IPS-NIHi11 (cell line): ENCODE data around the gene PARD6G.

Source experiments
- DNase-seq: peaks from one replicate; pipeline ENCODE4 v3.0.0; 2012; ENCODE audit warnings: mixed read lengths, low spot score

Gene PARD6G

DNA sequence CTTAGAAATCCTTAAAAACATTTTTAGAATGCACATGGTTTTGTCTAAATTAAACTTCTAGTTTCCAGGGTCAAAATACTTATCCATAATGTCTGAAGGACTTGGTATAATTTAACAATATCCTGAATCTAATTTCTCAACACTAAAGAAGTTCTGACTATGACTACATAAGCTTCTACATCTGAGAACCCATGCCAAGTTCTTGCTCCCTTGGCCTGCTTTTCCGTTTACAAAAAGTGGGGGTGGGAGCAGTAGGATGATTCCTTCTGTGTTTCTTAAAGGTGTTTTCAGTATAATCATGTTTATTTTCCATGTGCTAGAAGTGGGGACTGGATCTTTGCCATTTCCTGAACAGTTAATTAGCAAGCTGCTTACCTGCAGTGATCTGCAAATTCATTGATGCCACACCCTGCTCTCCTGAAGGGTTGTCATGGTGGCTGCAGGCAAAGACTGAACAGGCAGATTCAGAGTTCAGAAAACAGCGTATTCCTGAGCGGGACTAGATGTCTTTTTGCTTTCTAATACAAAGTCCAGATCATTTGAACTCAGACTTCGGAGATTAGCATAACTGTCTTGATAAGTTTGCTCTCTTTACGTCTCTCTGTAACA lies 102.0 kb downstream of the PARD6G start:
- no peak for DNase-seq

DNA sequence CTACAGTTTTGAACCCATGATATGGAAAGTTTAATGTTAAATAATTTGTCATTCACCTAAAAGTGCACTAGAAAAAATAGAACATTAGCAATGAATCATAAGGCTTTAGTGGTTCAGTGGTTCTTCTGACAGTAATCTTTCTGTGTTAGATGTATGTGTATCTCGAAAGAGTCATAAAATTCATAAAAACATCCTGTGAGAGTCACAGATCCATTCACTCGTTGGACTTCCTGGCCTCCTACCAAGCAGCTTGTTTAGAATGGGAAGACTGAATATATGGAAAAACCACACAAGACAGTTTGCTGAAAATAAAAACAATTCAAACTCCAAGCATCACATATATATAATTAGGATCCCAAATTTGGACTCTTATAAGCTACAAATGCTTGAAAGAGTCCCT lies 103.4 kb downstream of the PARD6G start:
- DNase-seq: no peak

DNA sequence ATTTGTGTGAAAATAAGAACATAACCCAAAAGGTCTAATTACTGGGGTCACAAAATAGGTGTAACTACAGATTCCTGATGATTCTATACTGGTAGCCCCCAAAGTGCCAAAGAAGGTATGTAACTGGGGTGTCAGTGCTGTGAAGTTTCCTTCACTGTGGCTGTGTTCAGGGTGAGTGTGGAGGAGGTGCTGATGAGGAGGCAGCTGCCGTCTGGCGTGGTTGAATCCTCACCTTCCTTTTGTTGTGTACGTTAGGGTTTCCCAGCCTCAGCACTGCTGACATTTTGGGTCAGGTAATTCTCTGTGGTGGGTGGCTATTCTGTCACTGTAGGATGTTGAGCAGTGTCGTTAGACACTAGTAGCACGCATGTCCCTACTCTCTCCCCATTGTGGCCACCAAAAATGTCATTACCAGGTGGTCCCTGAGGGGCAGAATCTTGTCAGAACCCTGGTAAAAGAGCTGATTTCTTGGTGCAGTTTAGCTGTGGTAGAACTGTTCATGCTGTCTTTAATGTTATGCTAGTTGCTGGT lies 106.8 kb downstream of the PARD6G start:
- no peak for DNase-seq

DNA sequence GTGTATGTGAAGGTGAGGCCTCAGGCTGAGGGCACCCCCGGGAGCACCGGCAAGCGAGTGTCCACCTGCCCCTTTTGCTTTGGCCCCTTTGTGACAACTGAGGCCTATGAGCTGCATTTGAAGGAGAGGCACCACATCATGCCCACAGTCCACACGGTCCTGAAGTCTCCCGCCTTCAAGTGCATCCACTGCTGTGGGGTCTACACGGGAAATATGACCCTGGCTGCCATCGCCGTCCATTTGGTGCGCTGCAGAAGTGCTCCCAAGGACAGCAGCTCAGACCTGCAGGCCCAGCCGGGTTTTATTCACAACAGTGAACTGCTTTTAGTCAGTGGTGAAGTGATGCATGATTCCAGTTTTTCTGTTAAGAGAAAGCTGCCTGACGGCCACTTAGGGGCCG lies 109.3 kb downstream of the PARD6G start:
- no peak for DNase-seq

DNA sequence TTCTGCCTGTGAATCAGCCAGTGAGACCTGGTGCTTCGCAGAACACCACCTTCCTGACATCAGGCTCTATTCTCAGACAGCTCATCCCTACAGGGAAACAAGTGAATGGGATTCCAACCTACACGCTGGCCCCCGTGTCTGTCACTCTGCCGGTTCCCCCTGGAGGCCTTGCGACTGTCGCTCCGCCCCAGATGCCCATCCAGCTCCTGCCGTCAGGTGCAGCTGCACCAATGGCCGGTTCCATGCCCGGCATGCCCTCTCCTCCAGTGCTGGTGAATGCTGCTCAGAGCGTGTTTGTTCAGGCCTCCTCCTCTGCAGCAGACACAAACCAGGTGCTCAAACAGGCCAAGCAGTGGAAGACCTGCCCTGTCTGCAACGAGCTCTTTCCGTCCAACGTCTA lies 110.2 kb downstream of the PARD6G start:
- DNase-seq: no peak

DNA sequence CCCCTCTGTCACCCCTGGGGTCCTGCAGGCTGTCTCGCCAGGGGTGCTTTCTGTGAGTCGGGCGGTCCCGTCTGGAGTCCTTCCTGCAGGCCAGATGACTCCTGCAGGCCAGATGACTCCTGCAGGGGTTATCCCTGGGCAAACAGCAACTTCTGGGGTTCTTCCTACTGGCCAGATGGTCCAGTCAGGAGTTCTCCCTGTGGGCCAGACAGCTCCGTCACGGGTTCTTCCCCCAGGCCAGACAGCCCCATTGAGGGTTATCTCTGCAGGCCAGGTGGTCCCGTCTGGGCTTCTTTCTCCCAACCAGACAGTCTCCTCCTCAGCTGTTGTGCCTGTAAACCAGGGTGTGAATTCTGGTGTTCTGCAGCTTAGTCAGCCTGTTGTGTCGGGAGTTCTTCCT lies 110.6 kb downstream of the PARD6G start:
- no peak for DNase-seq

DNA sequence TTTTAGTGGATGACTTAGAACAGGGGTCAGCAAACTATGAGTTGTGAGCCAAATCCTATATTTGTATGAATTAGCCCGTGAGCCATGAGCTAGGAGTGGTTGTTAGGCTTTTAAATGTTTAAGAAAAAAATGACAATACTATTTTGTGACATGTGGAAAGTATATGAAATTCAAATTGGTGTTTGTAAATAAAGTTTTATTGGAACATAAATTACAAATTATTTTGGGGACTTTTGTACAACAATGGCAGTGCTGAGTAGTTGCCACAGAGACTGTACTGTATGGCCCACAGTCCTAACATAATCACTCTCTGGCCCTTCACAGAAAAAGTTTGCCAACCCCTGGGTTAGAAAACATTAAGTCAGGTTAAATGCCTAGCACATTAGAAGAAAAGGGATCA lies 112.2 kb downstream of the PARD6G start:
- DNase-seq: no peak

DNA sequence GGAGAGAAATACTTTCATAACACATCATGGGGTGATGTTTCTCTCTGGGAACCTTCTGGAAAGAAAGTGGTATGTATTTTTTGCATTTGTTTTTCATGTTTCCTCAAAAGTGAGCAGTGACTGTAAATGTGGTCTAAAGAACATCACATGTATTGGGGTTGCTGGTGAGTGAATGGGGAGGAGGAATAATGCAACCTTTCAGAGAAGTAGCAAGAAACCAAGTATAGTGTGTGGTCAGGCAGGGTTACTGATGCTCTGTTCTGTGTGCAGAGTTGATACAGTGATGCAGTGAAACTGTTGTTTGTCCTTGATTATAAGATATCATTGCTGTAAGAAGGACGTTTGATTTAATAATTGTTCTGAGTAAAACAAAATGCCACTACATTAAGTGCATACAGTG lies 114.2 kb downstream of the PARD6G start:
- no peak for DNase-seq

DNA sequence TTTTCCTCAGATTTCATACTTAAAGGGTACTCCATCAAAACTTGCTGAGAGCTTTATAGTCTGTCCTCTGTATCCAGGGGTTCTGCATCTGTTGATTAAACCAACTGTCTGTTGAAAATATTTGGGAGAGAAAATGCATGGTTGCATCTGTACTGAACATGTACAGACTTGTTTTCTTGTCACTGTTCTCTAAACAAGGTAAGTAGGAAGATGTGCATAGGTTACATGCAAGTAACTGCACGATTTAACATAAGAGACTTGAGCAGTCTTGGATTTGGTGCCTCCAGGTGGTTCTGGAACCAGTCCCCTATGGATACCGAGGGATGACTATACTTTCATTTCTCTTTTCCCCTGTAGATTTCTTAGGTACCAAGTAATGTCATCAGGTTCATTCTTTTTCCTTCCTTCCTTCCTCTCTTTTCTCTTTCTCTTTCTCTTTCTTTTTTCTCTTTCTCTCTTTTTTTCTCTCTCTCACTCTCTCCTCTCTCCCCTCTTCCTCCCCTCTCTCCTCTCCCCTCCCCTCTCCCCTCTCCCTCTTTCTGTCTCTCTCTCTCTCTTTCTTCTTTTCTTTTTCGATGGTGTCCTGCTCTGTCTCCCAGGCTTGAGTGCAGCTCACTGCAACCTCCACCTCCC lies 115.0 kb downstream of the PARD6G start:
- no peak for DNase-seq

DNA sequence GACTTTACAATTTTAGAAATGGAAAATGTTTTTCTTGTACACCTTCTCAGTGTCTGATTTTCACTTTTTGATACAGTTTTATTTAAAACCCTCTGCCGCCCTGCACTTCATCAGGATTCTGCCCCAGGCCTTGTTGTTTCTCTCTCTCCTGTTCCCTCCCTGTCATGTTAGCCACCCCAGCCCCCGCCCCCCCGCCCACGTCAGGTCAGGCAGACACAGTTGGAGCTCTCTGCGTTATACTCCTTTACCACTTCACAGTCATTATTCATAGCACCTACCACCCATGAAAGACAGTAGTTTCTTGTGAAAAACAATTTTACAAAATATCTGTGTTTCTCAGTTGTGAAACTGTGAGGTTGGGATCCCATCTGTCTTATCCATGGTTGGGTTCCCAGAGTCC lies 116.8 kb downstream of the PARD6G start:
- DNase-seq: no peak

DNA sequence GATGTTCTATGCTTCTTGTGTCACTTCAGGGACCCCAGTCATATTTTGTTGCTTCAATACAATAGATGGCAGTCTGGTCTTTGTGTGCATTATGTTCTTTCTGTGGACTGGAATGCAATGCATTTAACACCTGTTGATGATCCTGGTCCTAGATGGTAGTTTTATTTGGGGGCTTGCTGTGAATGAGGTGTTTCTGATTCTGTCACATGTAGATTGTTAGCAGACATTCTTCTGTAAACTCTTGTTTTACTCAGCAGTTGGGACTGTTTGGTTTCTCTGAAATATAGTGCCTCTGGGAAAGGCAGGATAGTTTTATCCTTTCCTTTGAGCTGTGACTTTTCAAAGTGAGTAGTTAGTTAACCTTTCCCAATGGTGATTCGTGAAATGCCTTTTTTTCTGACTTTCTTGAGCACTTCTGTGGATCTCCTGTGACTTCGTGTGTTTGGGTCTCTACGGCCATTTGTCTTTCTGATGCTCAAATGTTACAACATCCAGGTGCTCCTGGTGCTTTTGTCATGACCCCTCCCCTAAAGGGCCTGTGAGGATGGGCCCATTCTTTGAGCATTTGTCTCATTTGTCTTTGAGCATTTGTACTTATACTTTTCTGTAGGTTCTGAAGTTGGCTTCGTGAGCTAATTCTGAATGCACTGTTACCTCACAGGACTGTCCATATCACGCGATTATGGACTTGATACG lies 117.5 kb downstream of the PARD6G start:
- no peak for DNase-seq

DNA sequence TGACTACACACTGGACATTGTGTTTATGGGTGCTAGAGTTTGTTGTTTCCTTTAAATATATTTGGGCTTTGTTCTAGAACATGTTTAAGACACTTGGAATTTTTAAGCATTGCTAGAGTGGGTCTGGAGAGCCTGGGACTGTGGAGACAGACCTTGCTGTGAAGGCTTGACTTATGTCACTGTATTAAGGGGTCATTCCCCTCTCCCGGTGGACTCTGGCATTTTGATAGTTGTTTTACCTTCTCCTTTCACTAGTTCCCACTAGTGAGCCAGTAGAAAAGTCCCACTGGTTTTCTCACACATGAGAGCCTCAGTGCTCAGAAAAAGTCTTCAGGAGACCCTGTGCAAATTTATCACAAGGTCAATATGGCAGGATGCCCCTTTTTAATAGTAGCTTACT lies 119.7 kb downstream of the PARD6G start:
- DNase-seq: no peak

DNA sequence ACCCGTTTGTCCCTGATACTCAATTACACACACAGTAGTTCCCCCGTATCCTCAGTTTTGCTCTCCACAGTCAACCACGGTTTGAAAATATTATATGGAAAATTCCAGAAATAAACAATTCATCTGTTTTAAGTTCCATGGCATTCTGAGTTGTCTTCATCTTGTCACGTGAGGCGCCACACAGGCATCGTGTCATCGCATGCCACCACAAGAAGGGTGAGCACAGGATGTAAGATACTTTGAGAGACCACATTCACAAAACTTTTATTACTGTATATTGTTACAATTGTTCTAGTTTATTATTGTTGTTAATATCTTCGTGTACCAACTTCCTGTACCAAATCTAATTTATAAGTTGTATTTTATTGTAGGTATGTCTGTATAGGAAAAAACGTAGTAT lies 120.5 kb downstream of the PARD6G start:
- DNase-seq: no peak

DNA sequence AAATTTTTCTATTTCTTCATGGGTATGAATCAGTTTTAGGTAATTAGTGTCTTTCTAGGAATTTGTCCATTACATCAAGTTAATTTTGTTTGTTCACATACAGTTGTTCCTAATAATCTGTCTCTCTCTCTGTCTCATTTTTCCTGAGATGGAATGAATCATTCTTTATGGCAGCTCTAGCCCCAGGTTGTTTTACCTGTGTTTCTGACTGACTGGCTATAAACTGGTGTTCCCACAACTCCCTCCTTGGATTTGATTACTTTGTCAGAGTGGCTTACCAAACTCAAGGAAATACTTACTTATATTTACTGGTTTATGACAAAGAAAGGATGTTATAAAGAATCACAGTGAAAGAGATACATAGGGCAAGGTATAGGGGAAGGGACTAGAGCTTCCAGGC lies 123.2 kb downstream of the PARD6G start:
- no peak for DNase-seq

DNA sequence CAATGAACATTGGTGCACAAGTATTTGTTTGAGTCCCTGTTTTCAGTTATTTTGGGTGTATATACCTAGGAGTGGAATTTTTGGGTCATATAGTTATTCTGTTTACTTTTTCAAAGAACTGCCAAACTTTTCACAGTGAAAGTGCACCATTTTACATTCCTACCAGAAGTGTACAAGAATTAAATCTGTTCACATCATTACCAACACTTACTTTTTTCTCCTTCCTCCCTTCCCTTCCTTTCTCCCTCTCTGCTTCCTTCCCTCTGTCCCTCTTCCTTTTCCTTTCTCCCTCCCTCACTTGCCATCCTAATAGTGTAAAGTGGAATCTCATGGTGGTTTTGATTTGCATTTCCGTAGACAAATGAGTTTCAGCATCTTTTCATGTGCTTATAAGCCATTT lies 126.4 kb downstream of the PARD6G start:
- no peak for DNase-seq

DNA sequence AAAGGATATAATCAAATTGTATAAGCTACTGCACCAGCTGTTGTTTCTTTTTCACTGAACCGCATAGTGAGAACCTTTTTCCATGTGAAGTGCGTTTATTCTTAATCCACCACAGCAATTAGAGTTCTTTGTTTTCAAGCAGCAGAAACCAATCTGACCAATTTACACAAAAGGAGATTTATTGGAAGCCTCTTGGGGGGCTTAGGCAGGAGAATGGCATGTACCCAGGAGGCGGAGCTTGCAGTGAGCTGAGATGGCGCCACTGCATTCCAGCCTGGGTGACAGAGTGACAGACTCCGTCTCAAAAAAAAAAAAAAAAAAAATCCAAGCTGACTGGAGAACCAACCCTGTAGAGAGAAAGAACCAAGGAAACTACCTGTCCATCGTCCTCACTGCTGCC lies 128.2 kb downstream of the PARD6G start:
- DNase-seq: no peak

DNA sequence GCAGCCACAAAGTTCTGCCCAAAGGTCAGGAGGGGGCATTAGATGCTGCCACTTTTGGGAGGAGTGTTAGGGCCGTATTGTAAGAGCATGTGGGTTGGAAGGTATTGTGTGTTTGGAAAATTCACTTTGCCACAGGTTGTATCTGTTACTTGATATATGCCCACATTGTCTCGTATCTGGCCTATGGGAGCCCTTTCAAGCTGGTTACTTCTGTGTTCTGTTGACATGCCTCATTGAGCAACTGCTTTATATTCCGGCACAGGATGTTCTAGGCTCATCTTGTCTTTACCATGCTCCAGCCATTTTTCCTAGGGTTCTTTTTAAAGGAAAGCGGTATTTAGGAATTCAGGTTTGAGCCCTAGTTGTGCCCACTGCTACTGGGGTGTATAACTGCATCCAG lies 132.3 kb downstream of the PARD6G start:
- DNase-seq: no peak

DNA sequence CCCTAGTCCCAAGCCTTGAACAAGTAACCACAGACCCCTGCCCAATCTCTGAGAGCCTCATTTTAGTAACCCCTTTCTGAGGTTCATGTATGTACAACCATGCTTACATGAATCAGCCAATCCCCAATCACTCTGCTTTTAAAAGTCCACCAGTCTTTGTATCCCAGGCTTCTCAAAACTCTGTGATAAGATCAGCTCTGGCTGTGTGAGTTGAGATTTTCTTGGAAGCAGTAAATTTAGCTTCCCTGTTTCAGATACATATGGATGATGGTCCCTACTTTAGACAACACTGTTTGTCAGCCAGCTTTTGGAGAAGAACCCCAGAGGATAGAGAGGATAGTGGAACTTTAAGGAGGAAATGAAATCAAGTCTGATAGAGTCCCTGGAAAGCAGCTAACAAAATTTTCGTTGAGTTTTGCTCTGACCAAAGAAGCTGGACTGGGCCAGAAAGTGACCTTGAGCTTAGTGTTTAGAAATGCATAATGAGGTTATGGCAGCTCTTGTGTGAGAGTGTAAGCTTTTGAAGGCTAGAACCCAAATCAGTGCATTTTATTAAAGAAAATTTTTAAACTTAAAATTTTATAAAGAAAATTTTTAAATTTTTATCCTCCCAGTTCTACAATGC lies 134.6 kb downstream of the PARD6G start:
- no peak for DNase-seq

DNA sequence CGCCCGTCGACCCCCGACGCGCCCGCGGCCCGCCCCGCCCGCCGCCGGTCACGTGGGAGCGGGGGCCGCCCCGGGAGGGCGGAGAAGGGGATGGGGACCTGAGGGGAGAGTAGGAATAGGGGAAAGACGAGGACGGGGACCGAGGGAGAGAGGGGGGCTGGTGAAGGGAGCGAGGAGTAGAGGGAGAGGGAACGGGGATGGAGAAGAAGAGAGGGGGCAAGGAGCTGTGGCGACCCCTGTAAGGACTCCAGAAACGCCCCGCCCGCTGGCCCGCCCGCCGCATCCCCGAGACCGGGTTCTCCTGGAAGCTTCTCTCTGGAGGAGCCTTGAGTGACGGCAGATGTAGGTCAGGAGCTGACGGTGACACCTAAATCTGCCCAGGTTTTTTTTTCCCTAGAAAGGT lies 137.6 kb downstream of the PARD6G start:
- DNase-seq: peak; percentile 83

DNA sequence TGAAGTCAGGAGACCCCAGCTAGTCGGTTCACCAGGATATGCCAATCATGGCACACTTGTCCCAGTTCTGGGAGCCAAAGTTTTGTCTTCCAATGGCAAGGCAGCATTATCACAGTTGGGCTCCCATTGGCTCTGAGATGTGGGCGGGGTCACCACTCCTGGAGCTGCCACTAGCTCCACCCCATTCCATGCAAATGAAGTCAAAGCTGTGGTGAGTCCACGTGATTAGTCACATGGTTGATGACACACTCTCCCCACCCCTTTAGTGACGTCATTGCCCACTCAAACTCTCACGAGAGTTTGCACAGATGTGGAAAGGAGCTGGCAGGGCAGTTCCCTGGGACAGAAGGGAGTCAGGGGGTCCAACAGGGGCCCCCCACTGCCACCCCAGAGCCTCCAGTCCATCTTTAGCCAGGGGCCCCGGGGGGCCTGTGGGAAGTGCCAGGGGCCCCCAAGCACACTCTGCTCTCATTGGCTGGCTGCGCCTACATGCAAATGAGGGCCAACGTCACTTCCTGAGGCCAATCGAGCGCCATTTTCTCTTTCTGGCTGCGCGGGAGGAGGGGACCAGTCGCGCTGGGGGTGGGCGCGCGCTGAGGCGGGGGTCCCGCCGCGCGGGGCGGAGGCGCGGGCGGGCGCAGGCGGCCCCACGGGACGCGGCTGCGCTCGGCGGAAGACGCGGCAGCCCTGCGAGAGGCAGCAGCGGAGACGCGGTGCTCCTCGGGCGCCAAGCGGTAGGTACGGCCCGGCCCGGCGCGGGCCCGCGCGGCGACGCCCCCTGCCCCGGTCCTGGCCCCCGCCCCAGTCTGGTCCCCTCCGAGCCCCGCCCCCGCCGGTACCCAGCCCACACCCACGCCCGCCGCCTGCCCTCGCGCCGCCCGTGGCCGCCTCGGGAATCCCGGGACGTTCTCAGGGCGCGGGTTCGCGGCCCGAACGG lies 138.3 kb downstream of the PARD6G start, which contains the start of gene ADNP2:
Gene ADNP2, plus strand, starts transcription at position 524 of the 937 bp plus-strand sequence. CDS start 8,281 bp downstream, outside the sequence.
- peak; percentile 92 for DNase-seq

DNA sequence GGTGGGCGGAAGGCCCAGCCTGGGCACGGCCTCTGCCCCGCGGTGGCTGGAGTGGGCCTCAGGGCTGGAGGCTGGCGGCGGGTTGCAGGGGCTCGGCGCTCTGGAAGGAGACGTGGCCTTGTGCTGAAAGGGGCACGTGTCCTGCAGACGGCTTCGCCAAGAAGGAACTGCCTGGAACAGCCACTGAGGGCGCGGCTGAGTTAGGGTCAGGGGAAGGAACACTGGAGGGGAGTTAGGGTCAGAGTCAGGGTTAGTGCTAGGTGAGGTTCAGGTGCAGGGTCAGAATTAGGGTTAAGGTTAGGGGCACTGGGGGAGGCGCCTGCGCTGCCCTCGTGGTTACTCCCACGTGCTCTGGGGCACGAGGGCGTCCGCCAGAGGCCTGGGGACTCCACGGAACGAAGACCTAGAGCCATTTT lies 139.2 kb downstream of the PARD6G start:
- DNase-seq: no peak

DNA sequence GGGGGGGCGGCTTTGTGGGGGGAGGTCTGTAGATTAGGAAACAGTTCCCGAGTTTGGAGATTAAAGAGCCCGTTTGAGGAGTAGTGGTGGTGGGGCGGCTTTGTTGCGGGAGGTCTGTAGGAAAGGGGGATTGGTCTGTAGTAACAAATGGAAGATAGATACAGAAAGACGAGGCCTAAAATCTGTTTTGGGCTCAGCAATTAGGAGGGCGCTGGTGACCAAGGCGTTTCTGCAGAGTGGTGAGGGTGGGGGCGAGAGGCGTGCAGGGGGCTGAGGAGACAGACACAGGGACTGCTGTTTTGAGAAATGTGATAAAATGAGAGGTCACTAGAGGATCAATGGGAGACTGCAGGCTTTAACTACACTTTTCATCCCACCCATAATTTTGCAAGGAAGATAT lies 139.9 kb downstream of the PARD6G start:
- DNase-seq: no peak
